Activated CD4-positive, alpha-beta T cell treated with anti-CD3 and anti-CD28 coated beads, Interleukin-2, amount 10 ng/mL, durations not matched to agents 7 days and 5 days (primary cell): ENCODE measurements around the gene LHFPL2. TPM values are rescaled to one million over a fixed set of nuclear protein-coding genes. Genes with fewer than 3 reads are reported as not detected.

ENCODE experiments used
- CTCF ChIA-PET: fragments of 350-600 bp; sonication (Branson Sonifier 250); formaldehyde crosslinking; loops from one replicate; lab custom pipeline; 2021; ENCODE audit warnings: antibody characterized with exemption; lab: Charles Lee
- POLR2A ChIA-PET: fragments of 350-600 bp; sonication (Branson Sonifier 250); formaldehyde crosslinking; loops from one replicate; lab custom pipeline; 2021; ENCODE audit warnings: antibody characterized with exemption; lab: Charles Lee
- DNase-seq: peaks from one replicate; pipeline ENCODE4 v3.0.0-alpha.2; 2020
- H3K27ac Mint-ChIP-seq: one replicate; pipeline ENCODE4 v1.8.0; 2021; ENCODE audit warnings: mild to moderate bottlenecking, moderate library complexity, mixed read lengths
- H3K27me3 Mint-ChIP-seq: one replicate; pipeline ENCODE4 v1.8.0; 2021; ENCODE audit warnings: mixed read lengths
- H3K36me3 Mint-ChIP-seq: one replicate; pipeline ENCODE4 v1.8.0; 2021; ENCODE audit warnings: low read depth, mixed read lengths
- H3K4me1 Mint-ChIP-seq: one replicate; pipeline ENCODE4 v1.8.0; 2021; ENCODE audit warnings: mixed read lengths
- H3K4me3 Mint-ChIP-seq: one replicate; pipeline ENCODE4 v1.8.0; 2021; ENCODE audit warnings: mild to moderate bottlenecking, moderate library complexity, mixed read lengths
- H3K9me3 Mint-ChIP-seq: one replicate; pipeline ENCODE4 v1.8.0; 2021; ENCODE audit warnings: mixed read lengths
- total RNA-seq, 2 experiments: library from RNA; stranded (reverse); gene quantifications; one replicate each; pipeline ENCODE4 v1.2.3, GENCODE V29; 2021

Gene LHFPL2
- total RNA-seq, 2 experiments from 2014 or later: 0.15 to 0.37 TPM

DNA sequence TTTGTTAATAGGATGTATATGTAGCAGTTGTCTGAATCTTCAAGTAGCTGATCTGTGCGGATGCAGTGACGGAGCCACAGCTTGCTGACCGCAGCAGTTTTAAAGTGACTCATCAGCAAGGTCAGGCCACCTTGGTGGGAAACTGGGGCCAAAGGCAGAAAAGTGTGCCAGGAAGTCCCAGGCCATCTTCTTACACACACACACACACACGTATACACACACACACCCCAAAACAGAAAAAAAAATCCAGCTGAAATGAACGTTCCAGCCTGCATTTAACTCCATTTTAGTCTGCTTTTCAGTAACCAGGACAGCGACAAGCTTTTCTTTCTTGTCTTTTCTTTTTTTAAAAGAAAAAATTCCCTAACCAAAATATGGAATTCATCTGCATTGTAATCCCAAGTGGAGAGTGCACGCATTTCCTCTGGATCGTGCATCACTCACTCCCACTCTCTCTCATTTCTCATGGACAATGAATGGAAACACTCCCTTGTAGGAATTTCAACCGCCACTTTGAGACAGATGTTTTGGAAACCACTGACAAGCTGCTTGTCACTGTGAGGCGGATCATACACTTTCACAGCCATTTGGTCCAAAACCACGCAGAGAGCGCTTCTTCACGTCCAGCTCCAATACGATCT, 103.9 kb downstream of the LHFPL2 start:
- Mint-ChIP-seq H3K27ac (no peak overlapping the region), H3K9me3 (no peaks in the 10 kb centered on the region), H3K4me1 (no peaks in the 10 kb centered on the region), H3K27me3 (no peaks in the 10 kb centered on the region), H3K4me3 (no peak overlapping the region), H3K36me3 (no peaks in the 10 kb centered on the region)
- ChIA-PET CTCF (no interaction called here), POLR2A (no interaction called here)
- DNase-seq: no peak

DNA sequence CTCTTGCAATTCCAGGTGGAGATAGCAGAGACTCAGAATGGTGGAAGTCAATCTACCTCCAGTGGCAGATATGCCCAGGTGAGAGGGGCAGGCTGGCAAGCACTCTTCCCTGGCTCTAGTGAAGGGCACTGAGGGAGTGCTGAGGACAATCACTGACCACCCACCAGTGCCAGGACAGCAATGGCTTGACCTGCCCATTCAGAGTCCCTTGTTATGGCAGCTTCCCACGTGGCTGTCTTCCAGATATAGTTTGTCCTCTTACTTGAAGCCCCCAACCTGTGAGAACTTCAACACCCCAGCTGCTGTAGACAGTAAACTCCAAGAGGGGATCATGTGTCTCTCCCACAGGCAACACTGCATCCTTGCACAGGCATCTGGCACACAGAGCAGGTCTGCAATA, 104.7 kb downstream of the LHFPL2 start:
- no peak for DNase-seq
- H3K4me3 Mint-ChIP-seq: no peak overlapping the region
- ChIA-PET CTCF (no interaction called here), POLR2A (no interaction called here)
- H3K9me3 Mint-ChIP-seq: no peaks in the 10 kb centered on the region
- H3K27ac Mint-ChIP-seq: no peak overlapping the region
- no peaks in the 10 kb centered on the region for H3K27me3 Mint-ChIP-seq
- no peaks in the 10 kb centered on the region for H3K4me1 Mint-ChIP-seq
- H3K36me3 Mint-ChIP-seq: no peaks in the 10 kb centered on the region

DNA sequence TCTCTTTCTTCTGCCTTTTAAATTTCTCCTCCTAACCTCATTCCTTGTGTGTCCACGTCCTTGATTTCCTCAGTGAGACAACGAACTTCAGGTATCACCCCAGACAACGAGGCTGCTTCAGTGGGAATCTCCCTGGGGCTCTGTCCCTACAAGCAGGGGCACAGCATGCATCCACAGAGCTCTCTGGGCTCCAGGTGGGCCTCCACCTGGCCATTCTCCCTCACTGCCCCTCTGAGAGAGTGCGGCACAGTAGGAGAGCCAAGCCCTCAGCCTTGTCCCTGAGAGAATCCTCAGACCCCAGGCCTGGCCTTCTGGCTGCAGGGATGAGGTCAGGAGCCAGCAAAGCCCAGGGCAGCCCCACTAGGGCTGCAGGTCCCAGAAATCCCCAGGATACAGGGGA, 105.3 kb downstream of the LHFPL2 start:
- no peaks in the 10 kb centered on the region for H3K9me3 Mint-ChIP-seq
- no peak for DNase-seq
- CTCF ChIA-PET: interaction anchor here (0.6 kb wide), 1 partner anchor 128 kb away, joined by 3 read pairs; no protein-coding TSS in a partner anchor
- H3K4me3 Mint-ChIP-seq: no peak overlapping the region
- no peaks in the 10 kb centered on the region for H3K27me3 Mint-ChIP-seq
- POLR2A ChIA-PET: no interaction called here
- H3K27ac Mint-ChIP-seq: no peak overlapping the region
- no peaks in the 10 kb centered on the region for H3K36me3 Mint-ChIP-seq
- H3K4me1 Mint-ChIP-seq: no peaks in the 10 kb centered on the region

DNA sequence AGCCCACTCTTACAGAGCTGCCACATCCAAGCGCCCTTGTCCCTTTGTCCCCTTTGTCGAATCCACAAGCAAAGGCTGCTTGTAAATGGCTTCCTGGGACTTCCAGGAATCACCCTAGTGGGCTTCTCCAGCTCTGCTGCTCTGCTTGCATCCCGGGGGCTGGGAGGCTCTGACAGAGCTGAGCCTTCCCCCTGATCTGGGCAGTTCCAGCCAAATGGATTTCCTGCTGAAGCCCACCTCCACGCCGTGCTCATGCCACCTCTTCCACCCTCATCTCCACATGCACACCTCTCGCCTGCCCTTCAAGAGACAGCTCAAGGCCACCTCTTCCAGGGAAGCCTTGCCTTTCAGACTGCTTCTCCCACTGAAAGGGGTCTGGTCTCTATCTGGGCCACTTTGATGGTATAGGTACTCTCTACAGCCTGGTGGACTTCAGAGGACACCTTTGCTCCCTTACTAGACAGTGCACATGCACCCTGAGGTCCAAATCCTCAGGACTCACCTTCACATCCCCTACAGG, 106.2 kb downstream of the LHFPL2 start:
- H3K4me3 Mint-ChIP-seq: no peak overlapping the region
- CTCF ChIA-PET: no interaction called here
- no peaks in the 10 kb centered on the region for H3K36me3 Mint-ChIP-seq
- H3K4me1 Mint-ChIP-seq: no peaks in the 10 kb centered on the region
- DNase-seq: no peak
- H3K27ac Mint-ChIP-seq: no peak overlapping the region
- H3K27me3 Mint-ChIP-seq: no peaks in the 10 kb centered on the region
- H3K9me3 Mint-ChIP-seq: no peaks in the 10 kb centered on the region
- POLR2A ChIA-PET: no interaction called here

DNA sequence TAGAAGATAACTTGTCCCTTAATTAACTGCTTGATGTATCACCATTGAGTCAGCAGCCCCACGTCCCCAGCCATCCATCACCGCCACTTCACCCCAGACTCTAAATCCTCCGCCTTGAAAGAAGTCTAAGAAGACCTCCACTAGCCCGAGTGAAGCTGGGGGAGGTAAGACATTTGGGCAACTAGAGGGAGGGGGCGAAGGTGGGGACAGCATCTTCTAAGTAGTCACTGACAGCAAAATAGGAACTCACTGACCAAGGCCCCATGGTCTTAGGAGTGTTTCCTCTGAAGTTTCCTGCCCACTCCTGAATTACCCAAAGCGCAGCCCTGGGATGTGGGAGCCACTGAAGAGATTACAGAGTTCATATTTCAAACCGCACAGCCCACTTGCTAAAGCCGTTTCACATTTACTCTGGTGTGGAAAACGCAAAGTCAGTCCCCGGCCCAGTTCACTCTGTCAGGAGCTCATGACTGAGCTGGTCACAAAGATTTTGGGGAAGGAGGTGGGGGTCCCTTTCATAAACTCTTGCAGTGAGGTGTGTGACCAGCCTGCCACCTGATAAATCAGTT, 107.4 kb downstream of the LHFPL2 start:
- DNase-seq: no peak
- ChIA-PET CTCF (no interaction called here), POLR2A (no interaction called here)
- Mint-ChIP-seq H3K27ac (no peak overlapping the region), H3K27me3 (peaks cover 3% of the 10 kb centered on the region), H3K9me3 (no peaks in the 10 kb centered on the region), H3K4me3 (no peak overlapping the region), H3K4me1 (no peaks in the 10 kb centered on the region), H3K36me3 (no peaks in the 10 kb centered on the region)

DNA sequence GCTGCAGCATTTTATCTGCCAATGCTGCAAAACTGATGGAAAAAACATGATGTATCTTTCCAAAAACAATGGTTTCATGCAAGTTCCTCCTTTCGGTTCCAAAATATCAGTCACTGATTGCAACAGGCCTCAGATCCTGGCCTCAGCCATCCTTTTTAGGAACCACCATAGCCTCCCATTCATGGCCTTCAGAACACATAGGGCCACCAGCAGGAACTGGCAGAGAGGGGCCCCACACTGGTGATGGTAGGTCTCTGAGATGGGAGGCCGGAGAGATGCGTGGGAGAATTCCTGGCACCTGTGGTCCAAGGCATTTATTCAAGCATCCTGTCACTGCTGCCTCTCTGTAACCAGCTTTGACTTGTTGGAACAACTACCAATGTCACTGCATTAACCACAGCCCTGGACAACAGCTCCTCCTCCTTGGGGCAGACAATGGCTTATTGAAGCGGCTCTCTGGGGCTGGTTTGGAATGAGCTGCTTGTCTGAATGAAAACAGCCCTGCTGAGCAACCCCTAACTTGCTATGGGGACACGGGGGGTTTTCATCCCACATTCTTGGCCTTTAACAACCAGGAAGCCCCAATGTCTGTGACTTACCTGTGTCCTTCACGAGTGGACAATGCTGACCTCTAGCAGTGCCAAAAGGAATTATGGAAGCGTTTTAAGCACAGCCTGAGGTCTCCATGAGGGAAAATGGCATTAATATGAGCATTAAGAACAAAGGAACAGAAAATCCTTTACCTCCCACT, 108.1 kb downstream of the LHFPL2 start:
- POLR2A ChIA-PET: no interaction called here
- no peaks in the 10 kb centered on the region for H3K36me3 Mint-ChIP-seq
- CTCF ChIA-PET: no interaction called here
- DNase-seq: no peak
- no peaks in the 10 kb centered on the region for H3K9me3 Mint-ChIP-seq
- H3K27me3 Mint-ChIP-seq: peaks cover 3% of the 10 kb centered on the region
- H3K4me3 Mint-ChIP-seq: no peak overlapping the region
- H3K27ac Mint-ChIP-seq: no peak overlapping the region
- no peaks in the 10 kb centered on the region for H3K4me1 Mint-ChIP-seq

DNA sequence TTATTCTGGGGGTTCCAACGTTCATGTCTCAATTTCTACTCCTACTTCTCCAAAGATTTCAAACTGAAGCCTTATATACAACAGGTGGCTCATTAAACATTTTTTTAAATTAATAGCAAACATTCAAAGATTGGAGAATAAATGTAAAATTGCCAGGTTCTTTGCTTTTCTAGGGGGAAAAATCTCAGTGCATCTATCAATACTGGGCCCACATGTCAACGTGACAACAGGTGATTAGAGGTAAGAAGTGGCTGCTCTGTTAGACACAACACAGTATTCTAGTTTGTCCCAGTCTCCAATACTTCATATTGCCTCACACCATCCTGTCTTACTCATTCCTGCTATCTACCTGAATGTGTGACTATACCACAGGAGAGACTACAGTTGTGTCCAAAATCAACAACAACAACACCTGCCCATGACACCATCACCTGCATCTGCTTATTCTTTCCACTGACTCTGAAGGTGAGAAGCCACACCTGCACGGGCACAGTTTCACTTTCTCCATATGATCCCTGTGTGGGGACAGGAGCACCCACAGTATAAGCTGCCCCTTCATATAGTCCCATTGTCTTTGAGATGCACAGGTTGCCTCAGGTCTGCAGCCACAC, 110.2 kb downstream of the LHFPL2 start:
- peaks cover 3% of the 10 kb centered on the region for H3K27me3 Mint-ChIP-seq
- no peak overlapping the region for H3K4me3 Mint-ChIP-seq
- no peaks in the 10 kb centered on the region for H3K36me3 Mint-ChIP-seq
- no peak overlapping the region for H3K27ac Mint-ChIP-seq
- no peaks in the 10 kb centered on the region for H3K4me1 Mint-ChIP-seq
- CTCF ChIA-PET: interaction anchor here (0.8 to 1.0 kb wide), 2 partner anchors 10 to 16 kb away, joined by 3 read pairs; no protein-coding TSS in a partner anchor
- POLR2A ChIA-PET: no interaction called here
- DNase-seq: no peak
- H3K9me3 Mint-ChIP-seq: no peaks in the 10 kb centered on the region

DNA sequence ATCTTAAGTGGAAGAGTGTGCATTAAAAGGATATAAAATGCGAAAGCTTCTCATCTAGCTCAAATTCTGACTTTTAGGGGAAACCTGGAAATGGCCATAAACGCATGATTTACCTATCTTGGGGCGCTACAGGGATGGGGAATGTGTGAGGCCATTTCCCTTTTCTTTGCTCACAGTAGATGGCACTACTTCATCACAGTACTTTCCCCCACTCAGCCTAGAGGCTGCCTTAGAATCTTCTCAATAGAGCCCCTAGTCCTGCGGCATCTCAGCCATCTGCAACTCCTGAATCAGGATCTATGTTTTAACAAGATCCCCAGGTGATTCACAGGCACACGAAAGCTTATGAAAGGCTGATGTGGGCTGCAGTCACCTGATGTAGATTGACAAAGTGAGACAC, 110.8 kb downstream of the LHFPL2 start:
- no peaks in the 10 kb centered on the region for H3K4me1 Mint-ChIP-seq
- CTCF ChIA-PET: interaction anchor here (0.8 to 1.0 kb wide), 3 partner anchors 9 to 16 kb away, joined by 3 read pairs; no protein-coding TSS in a partner anchor
- H3K9me3 Mint-ChIP-seq: no peaks in the 10 kb centered on the region
- DNase-seq: no peak
- H3K4me3 Mint-ChIP-seq: no peak overlapping the region
- POLR2A ChIA-PET: no interaction called here
- H3K36me3 Mint-ChIP-seq: no peaks in the 10 kb centered on the region
- no peak overlapping the region for H3K27ac Mint-ChIP-seq
- H3K27me3 Mint-ChIP-seq: peaks cover 3% of the 10 kb centered on the region

DNA sequence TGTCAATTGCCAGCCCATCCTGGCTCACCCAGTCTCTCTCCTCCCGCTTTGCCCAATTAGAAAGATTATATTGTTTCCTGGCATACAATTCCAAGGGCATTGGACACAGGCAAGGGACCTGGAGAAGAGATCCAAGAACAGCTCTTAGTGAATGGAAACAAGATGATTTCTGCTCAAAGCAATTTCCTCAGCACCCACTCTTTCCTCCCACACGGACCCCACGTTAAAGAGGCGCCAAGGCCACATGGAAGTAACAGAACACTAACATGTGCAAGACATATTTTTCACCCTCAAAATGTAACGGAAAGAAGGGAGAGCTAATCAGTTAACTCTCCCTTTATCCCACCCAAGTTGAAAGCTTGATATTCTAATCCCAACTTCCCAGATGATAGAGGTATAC, 111.2 kb downstream of the LHFPL2 start:
- peaks cover 3% of the 10 kb centered on the region for H3K27me3 Mint-ChIP-seq
- H3K36me3 Mint-ChIP-seq: no peaks in the 10 kb centered on the region
- CTCF ChIA-PET: interaction anchor here (0.8 to 1.0 kb wide), 4 partner anchors 9 to 23 kb away, joined by 3 read pairs; no protein-coding TSS in a partner anchor
- no peak overlapping the region for H3K4me3 Mint-ChIP-seq
- no peak overlapping the region for H3K27ac Mint-ChIP-seq
- DNase-seq: no peak
- POLR2A ChIA-PET: no interaction called here
- no peaks in the 10 kb centered on the region for H3K9me3 Mint-ChIP-seq
- H3K4me1 Mint-ChIP-seq: no peaks in the 10 kb centered on the region

DNA sequence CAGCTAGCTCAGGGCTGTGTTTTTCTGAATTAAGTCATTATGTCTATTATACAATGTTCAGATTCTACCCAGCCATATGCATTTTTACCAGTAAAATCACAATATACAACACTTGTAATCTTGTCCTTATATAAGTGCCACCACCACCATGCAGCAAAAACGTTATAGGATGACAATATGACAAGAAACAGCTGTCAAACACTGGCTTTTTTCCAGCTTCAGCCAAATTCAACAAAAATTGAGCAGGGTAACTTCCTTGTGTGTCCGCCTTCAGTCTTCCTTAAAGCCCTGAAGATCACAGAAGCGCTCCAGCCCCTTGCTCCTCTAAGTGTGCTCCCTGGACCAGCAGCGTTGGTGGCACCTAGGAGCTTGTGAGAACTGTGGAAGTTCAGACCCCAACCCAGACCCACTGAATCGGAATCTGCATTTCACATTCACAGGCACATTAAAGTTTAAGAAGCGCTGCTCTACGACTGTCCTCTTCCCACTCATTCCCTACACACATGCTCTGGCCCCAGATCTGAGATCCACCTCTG, 111.8 kb downstream of the LHFPL2 start:
- POLR2A ChIA-PET: no interaction called here
- H3K9me3 Mint-ChIP-seq: no peaks in the 10 kb centered on the region
- no peak overlapping the region for H3K4me3 Mint-ChIP-seq
- no peaks in the 10 kb centered on the region for H3K36me3 Mint-ChIP-seq
- CTCF ChIA-PET: interaction anchor here (0.9 to 1.0 kb wide), 2 partner anchors 17 to 24 kb away, joined by 3 read pairs; no protein-coding TSS in a partner anchor
- DNase-seq: no peak
- peaks cover 3% of the 10 kb centered on the region for H3K27me3 Mint-ChIP-seq
- H3K4me1 Mint-ChIP-seq: no peaks in the 10 kb centered on the region
- H3K27ac Mint-ChIP-seq: no peak overlapping the region

DNA sequence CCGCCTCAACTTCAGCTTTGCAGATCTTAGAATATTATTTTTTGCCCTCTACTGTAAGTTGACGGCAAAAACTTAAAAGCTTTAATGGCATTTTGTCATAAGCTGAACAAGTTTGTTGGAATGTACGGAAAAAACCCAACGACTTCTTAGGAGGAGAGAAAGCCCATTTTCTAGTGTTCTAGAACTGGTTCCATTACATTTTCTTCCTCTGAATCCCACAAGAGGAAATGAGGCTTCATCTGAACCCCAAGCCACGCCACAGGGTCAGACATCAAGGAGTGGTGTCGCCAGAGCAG, 113.7 kb downstream of the LHFPL2 start:
- H3K4me1 Mint-ChIP-seq: no peaks in the 10 kb centered on the region
- no peak for DNase-seq
- H3K9me3 Mint-ChIP-seq: no peaks in the 10 kb centered on the region
- H3K36me3 Mint-ChIP-seq: no peaks in the 10 kb centered on the region
- H3K4me3 Mint-ChIP-seq: no peak overlapping the region
- ChIA-PET CTCF (no interaction called here), POLR2A (no interaction called here)
- H3K27ac Mint-ChIP-seq: no peak overlapping the region
- H3K27me3 Mint-ChIP-seq: peaks cover 3% of the 10 kb centered on the region

DNA sequence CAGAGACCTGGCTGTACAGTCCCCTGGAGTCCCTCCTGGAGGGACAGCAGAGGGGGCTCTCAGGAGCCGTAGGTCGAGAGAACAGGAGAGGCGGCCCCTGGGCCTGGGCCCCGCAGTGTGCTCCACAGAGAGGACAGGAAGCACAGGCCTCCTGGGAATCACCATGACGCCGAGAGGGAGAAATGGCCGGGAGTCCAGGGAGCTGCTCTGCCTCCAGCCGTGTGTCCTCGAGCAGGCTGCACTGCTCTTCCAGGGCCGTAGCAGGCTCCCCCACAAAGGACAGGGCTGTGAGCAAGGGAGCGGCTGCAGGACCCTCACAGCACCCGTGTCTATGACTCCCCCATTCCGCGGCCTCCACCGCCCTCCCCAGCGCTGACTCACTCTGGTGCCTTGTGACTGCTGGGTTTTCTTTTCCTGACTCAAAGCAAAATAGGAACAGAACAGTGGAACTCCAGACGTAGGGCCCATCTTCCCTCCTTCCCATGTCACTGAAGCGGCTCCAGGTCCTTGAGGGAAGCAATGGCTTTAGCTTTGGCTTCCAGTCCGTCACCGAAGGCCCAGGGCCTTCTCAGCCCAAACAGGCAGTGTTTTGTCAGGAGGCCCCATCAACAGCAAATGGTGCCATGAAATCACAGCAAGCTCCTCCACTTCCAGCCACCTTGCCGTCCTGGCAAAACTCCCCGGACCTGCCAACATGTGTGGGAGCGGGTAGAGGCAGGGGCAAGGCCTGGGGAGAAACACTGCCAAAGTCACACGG, 114.2 kb downstream of the LHFPL2 start:
- H3K9me3 Mint-ChIP-seq: no peaks in the 10 kb centered on the region
- peaks cover 3% of the 10 kb centered on the region for H3K27me3 Mint-ChIP-seq
- no peaks in the 10 kb centered on the region for H3K4me1 Mint-ChIP-seq
- no peak overlapping the region for H3K4me3 Mint-ChIP-seq
- no peak for DNase-seq
- ChIA-PET CTCF (no interaction called here), POLR2A (no interaction called here)
- no peaks in the 10 kb centered on the region for H3K36me3 Mint-ChIP-seq
- H3K27ac Mint-ChIP-seq: no peak overlapping the region
